Fibroblast of skin of back (primary cell): ENCODE results near the gene SLC44A1.

Experiments used
- DNase-seq: peaks from one replicate; pipeline ENCODE4 v3.0.0-alpha.2; 2013

Gene SLC44A1

DNA sequence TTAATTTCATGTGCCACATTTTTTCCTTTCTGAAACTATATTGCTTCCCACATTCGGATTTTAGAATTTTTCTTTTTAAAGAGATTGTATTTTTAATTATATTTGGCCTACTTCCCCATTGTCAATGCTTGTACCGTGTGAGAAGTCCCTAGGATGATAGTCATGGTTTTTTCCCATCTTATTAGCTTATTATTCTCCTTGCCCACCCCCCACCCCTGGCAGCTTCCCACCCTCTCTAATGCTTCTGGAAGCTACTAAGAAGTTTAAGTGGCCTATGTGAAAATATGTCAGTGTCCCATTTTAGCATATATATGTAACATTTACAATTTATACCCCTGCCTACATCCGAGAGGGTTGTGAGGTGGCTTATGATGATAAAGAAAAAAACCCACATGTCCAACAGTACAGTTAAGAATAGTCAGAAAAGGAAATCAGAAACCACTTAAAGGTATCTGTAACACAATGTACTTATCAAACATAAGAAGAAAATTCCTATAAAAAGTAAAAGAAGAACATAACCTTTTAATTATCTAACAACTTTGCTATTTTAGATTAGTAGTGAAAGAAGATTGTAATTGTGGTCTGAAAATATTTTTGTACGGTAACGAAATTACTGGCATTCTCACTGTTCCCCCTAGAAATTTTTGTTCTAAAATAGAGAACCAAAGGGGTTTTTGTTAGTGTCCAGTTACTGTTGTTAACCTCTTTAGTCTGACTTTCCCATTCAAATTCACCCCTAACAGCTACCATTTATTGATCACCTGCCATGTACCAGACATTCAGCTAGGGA is 62.1 kb downstream of the SLC44A1 start:
- no peak for DNase-seq

DNA sequence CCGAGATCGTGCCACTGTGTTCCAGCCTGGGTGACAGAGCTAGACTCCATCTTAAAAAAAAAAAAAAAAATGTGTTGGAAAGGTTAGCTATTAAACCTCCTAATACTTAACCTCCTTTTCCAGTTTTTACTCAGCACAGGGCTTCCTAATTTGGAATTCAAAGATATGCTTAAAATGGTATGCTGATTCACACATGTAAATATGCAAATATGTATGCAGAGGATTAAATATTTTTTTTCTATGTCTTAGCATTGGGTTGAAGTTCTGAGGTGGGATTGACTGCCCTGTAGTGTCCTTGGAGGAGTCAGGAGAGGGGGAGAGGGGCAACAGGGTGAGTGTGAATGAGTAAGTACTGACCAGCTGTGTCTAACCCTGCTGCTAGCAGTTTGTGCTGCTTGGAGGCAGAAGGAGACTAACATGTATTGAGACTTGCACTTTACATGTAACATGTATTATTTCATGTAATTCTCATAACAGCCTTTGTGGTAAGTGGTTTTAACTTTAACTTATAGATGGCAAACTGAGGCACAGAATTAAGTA is 63.2 kb downstream of the SLC44A1 start:
- peak; percentile 46 for DNase-seq

DNA sequence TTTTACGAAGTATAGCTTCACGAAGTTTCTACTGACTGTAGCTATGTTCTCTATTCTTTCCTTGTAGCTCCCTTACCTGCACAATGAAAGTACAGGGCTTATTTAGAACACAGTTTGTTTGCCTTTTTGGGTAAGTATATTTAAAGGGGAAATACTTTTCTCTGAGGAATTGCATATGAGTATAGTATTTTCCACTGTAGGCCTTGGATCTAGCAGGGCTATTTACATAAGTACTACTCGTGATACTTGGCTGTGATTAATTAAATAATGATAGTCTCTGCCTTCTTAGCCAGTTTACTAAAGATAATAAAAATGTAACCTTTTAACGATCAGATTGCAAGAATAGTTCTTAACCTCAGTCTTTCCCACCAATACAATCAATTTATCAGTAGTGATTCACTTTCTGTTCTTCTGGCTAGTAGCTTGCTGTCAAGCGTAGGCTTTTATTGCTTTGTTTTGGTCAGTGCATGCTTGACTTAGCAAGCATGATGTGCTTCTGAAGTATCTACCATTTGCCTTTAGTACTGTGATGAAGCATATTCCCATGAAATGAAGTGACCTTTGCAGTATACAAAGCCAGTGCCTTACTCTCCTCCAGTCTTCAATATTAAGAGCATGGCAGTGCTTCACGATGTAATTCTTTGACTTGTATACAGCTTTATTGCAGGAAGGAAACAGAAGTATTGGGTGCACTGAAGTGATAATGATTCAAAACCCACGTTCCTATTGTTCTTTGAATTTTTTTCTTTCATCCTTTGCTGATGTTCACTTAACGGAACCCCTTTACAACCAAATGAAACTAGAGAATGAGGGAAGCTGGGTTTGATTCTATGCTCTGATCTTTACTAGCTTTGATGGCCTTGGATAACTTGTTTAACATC is 64.2 kb downstream of the SLC44A1 start:
- no peak for DNase-seq

DNA sequence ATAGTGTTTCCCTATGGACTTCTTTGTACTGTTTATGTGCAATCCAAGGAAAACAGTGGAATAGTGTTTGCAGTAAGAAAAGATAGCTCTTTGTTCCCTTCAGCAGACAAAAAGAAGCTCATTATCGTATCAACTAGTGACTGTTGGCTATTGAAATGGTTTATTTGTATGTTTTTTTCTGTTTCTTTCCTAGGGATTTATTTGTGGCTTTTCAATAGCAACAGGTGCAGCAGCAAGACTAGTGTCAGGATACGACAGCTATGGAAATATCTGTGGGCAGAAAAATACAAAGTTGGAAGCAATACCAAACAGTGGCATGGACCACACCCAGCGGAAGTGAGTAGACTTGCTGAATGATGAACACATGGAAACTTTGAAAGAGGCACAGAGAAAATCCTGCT is 65.1 kb downstream of the SLC44A1 start:
- DNase-seq = no peak

DNA sequence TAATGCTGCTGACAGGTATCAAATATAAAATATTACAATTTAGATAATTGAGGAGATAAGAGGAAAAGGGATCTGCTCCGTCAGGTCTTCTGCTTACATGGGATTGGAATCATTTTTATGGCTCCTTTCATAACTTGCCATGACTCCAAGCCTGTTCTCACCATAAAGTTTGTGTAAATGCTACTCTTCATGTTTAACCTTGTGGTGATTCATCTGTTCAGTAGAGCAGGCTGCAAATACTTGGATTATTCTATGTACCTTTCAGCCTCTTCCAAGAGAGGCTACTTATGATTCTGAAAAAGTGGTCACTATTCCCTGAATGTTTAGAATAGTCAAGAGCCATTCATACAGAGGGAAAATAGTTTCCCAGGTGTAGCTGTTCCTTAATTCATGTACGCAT is 66.9 kb downstream of the SLC44A1 start:
- no peak for DNase-seq

DNA sequence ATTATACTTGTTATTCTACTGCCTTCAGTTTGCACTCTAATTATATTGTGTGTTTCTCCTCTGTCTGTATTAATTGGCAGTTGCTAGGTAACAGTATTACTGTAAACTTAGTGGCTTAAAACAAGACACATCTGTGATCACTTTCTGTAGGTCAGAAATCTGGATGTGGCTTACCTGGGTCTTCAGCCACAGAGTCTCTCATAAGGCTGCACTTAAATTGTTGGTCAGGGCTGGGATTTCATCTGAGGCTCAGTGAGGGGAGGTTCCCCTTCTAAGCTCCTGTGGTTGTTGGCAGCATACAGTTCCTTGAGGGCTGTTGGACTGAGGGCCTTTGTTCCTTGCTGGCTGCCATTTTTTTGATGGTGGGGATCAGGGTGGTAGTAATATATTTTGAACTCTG is 68.8 kb downstream of the SLC44A1 start:
- DNase-seq = no peak

DNA sequence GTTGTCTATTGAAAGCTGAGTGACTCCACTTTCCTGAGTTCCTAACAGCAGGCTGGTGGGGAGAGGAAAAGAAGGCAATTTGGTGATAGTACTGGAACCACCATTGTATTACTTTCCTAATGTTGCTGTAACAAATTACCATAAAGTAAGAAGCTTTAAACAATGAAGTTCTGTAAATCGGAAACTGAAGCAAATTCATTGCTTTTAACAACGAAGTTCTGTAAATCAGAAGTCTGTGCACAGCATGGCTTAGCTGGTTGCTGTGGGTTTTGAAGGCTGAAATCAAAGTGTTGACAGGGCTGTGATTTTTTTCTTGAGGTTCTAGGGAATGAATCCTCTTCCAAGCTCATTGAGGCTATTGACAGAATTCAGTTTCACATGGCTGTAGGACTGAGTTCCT is 72.3 kb downstream of the SLC44A1 start:
- DNase-seq = no peak

DNA sequence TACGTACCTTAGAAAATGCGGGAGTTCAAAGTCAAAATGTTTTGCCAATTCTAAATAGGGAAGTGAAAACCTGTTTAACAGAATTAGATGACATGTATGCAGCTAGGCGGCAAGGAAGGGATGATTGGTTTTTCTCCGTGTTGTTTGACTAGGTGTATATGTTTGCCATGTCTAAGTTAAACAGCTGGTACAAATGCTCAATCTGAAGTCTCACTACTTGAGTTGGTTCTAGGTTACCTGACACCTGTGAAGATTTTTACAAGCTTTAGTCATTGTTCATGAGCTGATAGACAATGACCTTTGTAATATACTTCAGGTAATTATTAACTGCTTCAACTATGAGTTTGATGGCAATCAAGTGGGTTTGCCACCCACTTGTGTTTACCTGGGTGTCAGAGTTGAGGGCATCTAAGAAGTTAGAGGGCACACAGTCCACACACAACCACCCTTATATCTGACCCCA is 74.3 kb downstream of the SLC44A1 start:
- DNase-seq = no peak

DNA sequence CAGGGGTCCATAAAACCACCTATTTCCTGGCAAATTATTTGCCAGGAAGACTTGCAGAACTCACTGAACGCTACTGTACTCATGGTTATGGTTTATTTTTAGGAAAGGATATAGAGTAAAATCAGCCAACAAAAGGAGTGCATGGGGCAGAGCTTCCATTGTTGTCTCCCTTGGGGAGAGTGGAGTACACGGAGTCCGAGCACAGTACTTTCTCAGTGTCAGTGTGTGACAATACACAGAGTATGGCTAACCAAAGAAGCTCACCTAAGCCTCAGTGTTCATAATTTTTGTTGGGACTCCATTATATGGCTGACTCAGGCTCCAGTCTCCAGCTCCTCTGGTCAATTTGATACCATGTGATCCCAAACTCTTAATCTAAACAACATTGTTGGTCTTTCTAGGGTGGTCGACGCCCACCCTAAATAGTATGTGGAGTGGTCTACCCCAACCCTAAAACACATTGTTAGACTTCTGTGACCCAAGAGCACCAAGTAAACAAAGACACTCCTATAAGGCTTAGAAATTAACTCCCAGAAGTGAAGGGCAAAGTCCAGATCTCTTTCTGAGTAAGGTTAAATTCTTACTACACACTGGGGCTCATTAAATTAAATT is 74.9 kb downstream of the SLC44A1 start:
- no peak for DNase-seq

DNA sequence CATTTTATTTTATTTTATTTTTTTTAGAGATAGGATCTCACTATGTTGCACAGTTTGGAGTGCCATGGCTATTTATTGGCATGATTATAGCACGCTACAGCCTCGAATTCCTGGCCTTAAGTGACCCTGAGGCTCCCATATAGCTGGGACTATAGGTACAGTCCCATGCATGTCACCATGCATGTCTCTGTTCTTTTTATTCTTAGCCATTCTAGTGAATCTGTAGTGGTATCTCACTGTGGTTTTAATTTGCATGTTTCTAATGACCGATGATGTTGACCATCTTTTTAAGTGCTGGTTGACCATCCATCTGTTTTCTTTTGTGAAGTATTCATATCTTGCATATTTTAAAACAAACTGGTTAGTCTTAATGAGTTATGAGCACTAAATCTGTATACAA is 76.1 kb downstream of the SLC44A1 start:
- DNase-seq = no peak

DNA sequence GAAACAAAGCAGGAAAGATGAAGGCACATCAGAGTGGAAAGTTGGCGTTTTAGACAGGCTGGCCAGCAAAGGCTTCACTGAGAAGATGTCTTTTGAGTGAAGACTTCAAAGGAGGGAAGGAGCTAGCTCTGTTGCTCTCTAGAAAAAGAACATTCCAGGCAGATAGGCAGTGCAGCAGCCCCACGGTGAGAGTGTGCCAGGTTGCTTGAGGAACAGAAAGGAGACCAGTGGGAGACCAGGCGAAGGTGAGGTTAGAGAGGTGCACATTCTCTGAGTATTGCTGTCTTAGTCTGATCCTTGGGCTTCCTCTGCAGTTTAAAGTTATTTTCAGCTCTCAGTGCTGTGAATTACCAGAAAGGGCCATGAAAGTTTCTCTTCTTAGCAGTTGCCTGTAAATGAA is 83.8 kb downstream of the SLC44A1 start:
- DNase-seq = no peak

DNA sequence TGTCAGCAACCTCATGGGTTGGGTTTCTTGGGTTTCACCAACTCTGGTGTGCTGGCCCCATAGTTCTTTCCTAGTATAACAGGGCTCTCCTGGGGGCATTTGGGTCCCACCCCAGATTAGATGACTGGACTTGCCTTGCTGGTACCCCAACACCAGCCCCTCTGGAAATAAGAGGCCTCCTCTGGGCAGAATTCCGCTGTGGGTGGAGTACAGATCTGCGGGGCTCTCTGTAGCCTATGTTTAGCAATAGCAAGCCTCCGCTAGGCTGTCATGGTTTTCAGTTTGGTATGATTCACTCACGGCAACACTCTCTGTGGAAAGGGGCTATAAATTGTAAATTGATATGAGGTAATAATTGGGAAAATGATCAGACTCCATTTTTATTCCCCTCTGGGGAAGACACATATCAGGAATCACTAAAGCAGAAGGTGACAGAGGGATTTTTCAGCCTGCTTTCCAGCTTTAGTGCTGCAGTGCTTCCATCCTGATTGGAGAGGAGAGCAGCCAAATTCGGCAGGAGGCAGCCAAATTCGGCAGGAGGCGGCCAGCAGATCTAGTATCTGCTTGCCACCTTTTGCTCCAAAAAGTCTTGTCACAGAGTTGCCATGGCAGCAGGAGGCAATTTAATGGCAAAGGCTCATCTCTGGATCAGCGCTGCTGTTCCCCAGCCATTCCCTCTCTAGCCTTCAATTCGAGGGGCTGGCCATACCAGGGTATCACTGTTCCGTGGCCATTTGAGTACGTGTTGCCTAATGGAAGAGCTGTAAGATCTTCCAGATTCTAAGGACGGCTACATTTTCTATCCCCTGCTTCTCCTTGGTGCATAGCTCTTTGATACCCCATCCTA is 84.6 kb downstream of the SLC44A1 start:
- no peak for DNase-seq

DNA sequence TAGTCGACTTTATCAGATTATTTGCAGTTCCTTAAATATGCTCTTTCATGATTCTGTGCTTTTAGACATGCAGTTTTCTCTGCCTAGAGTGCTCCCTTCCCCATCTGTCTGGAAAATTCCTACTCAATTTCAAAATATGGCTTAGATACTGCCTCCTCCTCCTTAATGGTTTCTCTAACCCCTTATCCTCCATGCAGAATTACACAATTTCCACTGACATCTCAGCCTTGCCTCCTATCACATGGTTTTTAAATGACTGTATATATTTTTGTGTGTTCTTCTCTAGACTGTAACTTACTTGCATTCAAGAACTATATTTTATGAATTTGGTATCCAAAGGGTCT is 85.2 kb downstream of the SLC44A1 start:
- DNase-seq = no peak

DNA sequence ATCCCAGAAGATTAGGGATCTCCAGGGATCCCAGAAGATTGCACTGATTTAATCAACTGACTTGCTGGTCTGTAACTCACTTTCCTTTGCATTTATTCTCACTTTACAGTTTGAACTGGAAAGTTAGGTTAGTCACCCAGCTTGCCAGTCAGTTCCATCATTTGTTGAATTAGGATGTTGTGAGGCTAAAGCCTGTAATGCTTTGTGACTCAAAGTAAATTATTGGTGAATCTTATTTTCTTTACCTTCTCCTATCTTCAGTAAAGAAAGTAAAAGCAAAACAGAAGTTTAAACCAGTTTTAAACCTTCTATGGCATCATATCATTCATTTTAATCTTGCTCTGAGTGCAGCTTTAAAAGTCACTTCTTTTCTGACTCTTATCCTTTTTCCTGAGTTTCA is 85.8 kb downstream of the SLC44A1 start:
- peak; percentile 33 for DNase-seq

DNA sequence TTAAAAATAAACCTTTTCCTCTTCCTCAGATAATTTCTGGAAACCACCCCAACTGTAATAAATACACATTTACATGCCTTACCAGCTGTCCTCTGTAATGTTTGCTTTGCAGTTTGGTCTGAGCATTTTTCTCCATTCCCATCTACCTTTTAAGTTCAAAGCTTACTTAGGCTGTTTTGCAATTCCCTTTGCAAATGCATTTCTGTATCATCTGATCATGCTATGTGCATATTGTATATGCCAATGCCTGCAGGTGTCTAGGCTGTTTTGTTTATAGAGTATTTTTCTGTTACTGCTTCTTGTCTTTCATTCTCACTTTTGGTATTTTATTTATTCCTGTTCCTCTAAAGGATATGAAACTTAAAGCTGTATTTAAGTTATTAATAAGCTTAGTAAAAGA is 86.3 kb downstream of the SLC44A1 start:
- no peak for DNase-seq

DNA sequence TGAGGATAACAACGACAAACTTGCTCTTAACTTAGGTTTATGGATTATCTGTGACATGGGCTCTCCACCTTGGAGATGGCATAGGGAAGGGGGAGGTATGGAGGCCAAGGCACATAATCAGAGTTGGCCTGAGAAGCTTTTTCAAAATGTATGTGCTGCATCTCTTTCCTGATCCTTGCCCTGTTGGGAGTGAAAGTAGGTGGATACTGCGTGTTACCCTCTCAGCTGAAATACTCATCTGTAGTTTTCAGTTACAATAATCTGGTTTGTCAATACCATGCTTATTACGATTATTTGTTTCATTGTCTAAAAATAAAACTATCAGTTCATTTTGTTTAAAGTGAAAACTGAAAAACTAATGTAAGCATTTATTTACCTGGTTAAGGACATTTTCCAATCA is 86.7 kb downstream of the SLC44A1 start:
- no peak for DNase-seq

DNA sequence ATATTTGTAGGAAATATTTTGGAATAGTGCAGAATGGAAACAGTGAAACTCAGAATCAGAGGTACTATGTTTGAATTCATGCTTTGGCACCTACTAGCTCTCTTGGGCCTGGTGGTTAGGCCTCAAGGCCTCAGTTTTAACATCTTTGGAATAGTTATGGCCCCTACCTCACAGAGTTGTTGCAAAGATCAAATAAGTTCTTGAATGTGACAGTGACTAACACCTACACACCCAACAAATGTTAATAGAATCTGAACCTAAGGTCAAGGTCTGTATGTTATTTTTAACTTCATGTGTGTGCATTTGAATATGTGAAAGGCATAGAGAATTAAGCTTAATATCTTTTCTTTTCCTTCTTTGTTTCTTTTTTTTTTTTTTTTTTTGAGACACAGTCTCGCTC is 87.3 kb downstream of the SLC44A1 start:
- no peak for DNase-seq

DNA sequence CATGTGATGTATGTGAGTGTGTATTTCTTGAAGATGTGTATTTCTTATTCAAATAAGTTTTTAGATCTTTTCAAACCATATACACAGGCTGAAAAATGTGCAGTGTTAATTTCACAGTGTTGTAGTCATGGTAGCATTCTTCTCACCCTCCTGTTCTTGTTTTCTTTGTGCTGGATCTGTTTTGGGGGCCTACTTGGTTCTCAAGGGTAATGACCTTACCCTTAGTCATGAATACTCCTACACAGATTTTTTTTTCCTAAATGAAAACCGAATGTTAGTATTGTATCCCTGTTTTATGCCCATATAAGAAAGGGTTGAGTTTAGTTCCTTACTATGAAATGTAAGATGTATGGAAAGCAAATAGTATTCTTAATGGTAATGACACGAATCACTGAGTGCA is 88.0 kb downstream of the SLC44A1 start:
- peak; percentile 80 for DNase-seq

DNA sequence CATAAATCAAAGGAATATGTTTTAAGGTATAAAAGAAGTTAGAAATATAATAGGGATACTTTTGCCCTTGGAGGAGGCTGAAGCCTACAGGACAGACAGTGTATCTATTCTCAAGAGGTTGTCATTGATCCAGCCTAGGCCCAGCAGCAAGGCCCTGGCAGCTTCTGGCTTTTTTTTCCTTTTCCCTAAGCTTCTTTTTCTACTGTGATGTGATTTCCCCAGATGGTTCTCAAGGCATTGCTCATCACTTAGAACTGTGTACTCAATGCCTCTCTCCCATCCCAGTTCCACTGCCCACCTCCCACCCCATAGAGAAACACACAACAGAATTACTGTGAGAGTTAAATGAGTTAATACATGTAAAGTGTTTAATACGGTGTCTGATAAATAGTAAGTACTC is 88.6 kb downstream of the SLC44A1 start:
- DNase-seq = peak; percentile 59

DNA sequence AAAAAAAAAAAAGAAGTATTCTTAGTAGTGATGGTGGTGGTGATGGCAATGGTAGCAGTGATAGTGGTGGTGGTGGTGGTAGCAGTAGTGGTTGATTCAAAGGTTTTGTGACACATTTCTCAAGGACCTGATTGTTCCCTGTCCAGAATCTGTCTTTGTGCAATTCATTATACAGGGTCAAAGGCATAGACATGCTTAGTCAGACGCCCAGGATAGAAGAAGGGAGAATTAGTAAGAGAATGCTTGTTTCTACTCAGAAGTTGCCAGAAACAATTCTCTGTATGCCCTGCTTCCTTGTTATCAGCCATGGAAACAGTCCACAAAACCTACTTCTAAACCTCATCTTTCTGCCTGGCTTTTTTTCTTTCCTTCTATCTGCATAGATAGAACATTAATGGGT is 89.4 kb downstream of the SLC44A1 start:
- DNase-seq = no peak

DNA sequence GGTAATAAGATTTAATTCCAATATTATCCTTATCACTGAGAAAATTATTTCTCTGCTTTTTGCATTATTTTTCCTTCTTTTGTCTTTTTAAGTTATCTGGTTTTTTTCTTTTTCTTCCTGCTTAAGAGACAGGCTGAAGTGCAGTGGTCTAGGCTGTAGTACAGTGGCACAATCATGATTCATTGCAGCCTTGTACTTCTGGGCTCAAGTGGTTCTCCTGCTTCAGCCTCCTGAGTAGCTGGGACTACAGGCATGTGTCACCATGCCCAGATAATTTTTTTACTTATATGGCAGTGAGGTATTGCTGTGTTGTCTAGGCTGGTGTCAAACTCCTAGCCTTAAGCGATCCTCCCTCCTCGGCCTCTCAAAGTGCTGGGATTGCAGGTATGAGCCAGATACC is 93.9 kb downstream of the SLC44A1 start:
- DNase-seq = no peak

DNA sequence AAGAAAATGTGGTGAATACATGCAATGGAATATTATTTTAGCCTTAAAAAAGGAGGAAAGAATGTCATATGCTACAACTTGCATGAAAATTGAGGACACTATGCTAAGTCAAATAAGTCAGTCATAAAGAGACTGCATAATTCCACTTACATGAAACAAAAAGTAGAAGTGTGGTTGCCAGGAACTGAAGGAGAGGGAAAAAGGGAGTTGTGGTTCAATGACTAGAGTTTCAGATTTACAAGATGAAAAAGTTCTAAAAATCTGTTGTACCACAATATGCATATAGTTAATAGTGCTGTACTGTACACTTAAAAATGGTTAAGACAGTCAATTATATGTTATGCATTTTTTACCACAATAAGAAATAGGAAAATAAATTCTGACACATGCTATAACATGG is 95.4 kb downstream of the SLC44A1 start:
- no peak for DNase-seq
